ENCODE data around the gene LMO7.

The LMO7 gene

DNA sequence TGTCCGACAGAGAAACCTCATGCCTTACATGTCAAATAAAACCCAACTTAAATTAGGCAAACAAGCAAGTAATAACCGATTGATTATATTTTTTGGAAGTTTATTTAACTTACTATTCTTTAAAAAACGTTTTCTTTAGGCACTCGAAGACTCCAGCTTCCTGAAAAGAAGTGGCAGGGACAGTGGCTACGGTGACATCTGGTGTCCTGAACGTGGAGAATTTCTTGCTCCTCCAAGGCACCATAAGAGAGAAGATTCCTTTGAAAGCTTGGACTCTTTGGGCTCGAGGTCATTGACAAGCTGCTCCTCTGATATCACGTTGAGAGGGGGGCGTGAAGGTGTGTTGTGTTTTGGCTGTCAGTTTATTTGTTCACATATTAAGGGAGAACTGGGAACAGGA, 164.4 kb downstream of the LMO7 start:
- no peak for DNase-seq (ENCODE audit: low read depth in 2 of 2)

DNA sequence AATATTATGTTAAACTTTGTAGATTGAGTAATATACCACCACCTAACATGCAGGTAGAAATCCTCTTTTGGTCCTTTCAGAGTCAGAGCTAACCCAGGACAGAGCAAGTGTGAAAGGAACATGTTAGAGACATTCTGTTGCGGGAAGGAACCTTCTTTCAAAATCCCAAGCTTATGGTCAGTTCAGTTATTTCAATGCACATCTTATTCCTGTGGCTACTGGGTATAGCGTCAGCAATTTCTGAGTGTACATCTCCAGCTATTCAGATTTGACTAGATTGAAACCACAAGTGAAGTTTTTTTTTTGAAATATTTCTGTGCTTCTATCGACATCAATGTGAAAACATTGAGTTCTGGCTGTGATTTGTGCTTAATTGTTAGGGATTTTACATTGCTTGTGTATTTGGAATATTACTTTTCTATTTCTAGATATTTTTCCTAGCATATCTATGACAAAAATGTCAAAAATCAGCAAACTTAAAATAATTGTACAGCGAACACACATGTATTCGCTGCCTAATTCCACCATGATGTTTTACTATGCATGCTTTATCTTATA, 165.3 kb downstream of the LMO7 start:
- DNase-seq (ENCODE audit: low read depth in 2 of 2), result no peak

- DNase-seq (ENCODE audit: low read depth in 2 of 2), result no peak
Observed at GRCh38 chr13:75802161-75802560, 166.0 kb downstream of the LMO7 start.

GRCh38 chr13:75803164-75803611, 167.1 kb downstream of the LMO7 start:
- no peak for DNase-seq (ENCODE audit: low read depth in 2 of 2)

DNA sequence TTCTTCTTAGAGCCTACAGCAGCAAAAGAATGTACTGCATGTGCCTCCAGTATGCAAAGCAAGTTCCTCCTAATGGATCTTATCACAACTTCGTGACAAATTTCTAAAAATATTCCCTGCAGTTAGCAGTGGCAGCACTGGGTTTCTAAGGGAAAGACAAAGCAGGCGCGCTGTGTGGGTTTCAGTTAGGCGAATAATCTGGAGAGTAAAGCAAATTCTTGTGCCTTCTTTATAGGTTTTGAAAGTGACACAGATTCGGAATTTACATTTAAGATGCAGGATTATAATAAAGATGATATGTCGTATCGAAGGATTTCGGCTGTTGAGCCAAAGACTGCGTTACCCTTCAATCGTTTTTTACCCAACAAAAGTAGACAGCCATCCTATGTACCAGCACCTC, 167.9 kb downstream of the LMO7 start:
- no peak for DNase-seq (ENCODE audit: low read depth in 2 of 2)

- DNase-seq (ENCODE audit: low read depth in 2 of 2), result no peak
Observed at GRCh38 chr13:75804605-75805004, 168.5 kb downstream of the LMO7 start.

DNA sequence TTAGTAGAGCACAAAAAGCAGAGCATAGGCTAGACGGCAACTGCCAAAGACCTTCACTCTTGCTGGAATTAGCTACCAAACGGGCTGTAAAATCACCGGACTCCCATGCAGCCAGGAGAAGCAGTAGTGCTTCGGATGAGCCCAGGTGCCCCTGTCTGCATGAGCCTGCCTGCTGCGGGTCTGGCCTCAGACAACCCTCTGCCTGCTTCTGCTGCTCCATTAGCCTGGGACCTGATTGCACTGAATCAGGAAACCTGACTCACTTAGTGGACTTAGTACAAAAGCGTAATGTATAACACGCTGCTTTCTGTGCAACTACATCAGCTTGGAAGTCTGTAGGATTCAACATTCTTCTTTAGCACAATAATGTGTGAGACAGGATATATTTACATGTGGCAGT, 170.0 kb downstream of the LMO7 start:
- no peak for DNase-seq (ENCODE audit: low read depth in 2 of 2)

DNA sequence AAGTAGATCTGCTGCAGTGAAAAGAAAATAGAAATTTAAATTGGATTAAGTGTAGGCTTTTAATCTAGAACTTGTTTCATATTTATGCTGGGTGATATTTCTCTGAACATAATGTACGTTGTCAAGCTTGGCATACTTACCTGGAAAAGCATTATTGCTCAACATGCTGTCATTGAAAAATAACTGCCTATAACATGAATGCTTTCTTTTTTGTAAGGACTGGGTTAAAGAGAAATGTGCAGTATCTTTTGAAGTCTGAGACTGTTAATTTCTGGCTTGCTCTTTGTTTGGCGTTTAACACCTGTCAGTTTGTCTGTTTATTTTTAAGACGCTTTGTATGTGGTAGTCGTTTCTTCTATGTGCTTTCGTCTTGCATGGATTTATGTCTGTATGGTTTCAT, 175.2 kb downstream of the LMO7 start:
- no peak for DNase-seq (ENCODE audit: low read depth in 2 of 2)

DNA sequence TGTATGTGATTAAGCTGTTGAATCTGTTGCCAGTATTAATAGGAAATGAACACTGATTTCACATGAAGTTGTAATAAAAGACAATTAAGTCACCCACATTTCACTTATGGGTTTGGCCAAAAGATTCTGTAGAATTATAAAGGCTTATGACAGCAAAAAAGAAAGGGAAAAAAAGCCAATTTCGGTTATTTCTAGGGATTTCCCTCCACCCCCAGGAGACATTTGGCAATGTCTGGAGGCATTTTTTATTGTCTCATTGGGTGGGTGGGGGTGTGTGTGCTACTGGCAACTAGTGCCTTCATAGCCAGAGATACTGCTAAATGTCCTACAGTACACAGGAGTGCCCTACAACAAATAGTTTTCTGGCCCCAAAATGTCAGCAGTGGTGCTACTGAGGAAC, 175.7 kb downstream of the LMO7 start:
- DNase-seq (ENCODE audit: low read depth in 2 of 2), result no peak

- no peak for DNase-seq (ENCODE audit: low read depth in 2 of 2)
Observed at GRCh38 chr13:75812751-75813181, 176.6 kb downstream of the LMO7 start.

DNA sequence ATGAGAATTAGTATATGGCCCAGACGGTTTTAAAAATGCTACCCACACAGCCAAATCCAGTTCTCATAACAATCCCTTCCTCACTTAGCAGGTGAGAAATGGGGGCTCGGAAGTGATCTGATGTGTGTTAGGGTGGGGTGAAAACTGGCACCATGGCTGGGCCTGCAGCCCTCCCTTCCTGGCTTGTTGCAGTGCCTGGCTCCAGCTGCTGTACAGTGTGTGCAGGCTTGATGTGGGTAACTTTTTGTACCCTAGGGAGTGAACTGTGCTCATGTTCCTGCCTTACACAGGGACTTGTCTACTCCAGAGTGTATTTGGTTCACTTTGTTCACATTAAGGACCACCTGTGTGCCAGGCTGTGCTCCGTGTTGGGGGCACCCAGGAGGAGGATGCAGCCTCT, 177.2 kb downstream of the LMO7 start:
- no peak for DNase-seq (ENCODE audit: low read depth in 2 of 2)

GRCh38 chr13:75818179-75818967, 182.2 kb downstream of the LMO7 start:
- DNase-seq (ENCODE audit: low read depth in 2 of 2), result no peak

- DNase-seq (ENCODE audit: low read depth in 2 of 2), result no peak
Observed at GRCh38 chr13:75818968-75819225, 182.8 kb downstream of the LMO7 start.

DNA sequence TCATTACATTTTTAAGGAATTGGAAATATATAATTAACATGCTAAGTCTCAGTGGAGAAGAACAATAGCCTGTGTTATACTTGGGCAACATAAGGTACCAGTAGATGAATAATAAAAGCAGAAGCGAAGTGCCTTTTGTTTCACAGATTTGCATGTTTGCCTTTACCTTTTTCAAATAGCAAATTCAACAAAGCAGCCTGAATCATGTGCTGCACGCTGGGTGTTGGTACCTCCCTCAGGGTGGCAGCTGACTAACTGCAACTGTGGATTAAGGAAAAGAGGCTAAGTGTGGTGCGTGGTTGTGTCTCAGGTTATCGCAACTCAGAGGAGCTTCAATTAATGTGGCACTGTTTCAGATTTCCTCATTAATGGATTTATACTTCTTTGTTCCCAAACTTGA, 189.0 kb downstream of the LMO7 start:
- no peak for DNase-seq (ENCODE audit: low read depth in 2 of 2)

GRCh38 chr13:75825594-75825993, 189.5 kb downstream of the LMO7 start:
- DNase-seq (ENCODE audit: low read depth in 2 of 2), result no peak

GRCh38 chr13:75826391-75826790, 190.3 kb downstream of the LMO7 start:
- DNase-seq (ENCODE audit: low read depth in 2 of 2), result no peak

DNA sequence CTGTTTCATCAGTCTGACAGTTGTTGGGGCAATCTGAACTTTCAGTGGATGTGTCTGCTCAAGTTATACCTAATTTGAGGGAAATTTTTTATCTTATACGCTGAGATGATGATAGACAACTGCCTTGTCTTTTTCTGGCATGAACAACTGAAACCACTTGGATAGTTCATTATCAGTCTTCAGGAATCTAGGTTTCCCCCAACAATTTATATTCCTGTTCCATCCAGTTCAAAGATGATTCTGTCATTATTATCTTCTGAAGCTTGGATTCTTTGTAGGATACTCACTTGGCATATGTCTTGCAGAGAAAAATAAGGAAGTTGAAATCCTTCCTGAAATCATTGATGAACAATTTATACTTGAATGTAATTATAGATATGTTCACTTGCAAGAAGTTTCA, 193.7 kb downstream of the LMO7 start:
- no peak for DNase-seq (ENCODE audit: low read depth in 2 of 2)

- DNase-seq (ENCODE audit: low read depth in 2 of 2), result no peak
Observed at GRCh38 chr13:75830842-75831241, 194.7 kb downstream of the LMO7 start.

- DNase-seq (ENCODE audit: low read depth in 2 of 2), result no peak
Observed at GRCh38 chr13:75831389-75831788, 195.3 kb downstream of the LMO7 start.

DNA sequence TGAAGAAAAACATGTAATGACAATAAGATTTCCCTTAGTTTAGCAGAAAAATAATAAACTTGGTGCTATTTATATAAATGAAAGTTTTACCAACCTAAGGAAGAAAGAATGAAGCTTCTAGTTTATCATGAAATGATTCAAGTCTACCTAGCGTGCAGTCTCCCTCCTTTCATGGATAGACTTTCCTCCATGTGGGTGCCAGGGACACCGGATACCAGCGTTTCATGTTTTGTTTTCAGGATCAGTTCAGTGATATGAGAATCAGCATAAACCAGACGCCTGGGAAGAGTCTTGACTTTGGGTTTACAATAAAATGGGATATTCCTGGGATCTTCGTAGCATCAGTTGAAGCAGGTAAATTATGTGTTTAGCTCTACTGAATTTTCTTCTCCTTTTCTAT, 196.7 kb downstream of the LMO7 start:
- DNase-seq (ENCODE audit: low read depth in 2 of 2), result no peak

DNA sequence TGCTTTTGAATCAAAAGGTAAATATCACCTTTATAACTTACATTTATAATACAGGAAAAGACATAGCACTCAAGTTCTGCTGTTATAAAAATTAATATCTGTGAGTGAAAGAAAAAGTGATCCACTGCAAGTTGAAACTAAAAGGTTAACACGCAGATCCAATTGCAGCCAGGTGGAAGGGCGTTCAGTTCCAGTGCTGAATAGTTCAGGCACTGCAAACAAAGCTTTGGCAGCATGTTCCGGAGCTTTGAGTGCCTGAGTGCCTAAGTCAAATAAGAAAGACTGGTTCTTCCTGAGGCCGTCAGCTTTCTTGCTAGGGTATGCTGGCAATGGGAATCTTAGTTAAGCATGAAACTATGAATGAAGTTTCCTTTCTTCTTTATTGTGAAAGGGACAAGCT, 200.3 kb downstream of the LMO7 start:
- no peak for DNase-seq (ENCODE audit: low read depth in 2 of 2)

DNA sequence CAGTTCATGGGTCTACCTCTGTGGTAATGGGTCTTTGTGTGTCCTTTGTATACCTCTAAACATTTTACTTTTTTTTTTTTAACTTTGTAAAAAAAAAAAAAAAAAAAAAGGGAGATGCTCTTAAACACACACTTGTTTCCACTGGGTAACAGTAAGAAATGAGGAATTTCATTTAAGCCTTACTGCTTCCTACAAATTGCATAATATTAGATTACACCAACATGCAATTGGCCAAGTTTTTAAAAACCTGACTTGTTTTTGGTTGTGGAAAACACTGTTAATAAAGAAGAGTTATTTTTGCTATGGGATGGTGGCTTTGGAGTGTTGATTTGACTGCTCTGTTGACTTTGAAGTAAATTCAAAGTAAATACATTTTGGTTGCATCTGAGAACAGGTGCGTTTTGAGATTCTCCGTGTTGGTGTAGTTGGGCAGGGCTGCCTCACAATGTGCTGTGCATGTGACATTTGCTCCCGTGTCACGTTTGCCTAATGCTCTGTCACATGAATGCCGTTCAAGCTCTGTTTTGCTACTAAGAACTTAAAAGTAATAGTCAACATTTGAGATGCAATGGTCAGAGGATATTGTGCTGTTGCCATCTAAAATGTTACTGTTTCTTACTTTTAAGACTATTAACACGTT, 202.4 kb downstream of the LMO7 start:
- no peak for DNase-seq (ENCODE audit: low read depth in 2 of 2)

- DNase-seq (ENCODE audit: low read depth in 2 of 2), result no peak
Observed at GRCh38 chr13:75839406-75839805, 203.3 kb downstream of the LMO7 start.

DNA sequence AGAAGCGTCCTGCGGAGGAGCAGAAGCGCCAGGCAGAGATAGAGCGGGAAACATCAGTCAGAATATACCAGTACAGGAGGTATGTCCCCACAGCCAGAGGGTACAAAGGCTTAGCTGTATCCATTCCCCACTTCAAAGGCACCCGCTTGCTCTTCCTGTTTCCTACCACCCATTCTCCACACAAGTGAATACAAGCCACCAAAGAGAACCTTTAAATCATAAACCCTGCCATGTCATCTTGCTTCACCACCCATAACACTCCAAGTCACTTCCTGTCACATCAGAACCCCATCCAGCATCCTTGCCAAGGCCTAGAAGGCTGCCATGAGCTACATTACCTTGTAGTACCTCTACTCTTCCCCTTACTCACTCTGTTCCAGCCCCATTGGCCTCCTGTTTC, 205.8 kb downstream of the LMO7 start:
- DNase-seq (ENCODE audit: low read depth in 2 of 2), result no peak

All from activated CD8-positive, alpha-beta memory T cell treated with anti-CD3 and anti-CD28 coated beads for 4 hours (primary cell).